Calu3 (cell line): ENCODE results near the gene FOXP2. TPM values are rescaled to one million over a fixed set of nuclear protein-coding genes. Genes with fewer than 3 reads are reported as not detected.

Experiments used
- BruUV-seq: library from RNA; stranded (reverse); fragments of 400-500 nt; replicated peaks from 2 replicates; lab custom pipeline; 2021; lab: Mats Ljungman, UMichigan
- CTCF ChIA-PET: fragments of 300-600 bp; sonication (Branson Sonifier 250); formaldehyde crosslinking; loops from one replicate; lab custom pipeline; 2022; ENCODE audit warnings: antibody characterized with exemption; lab: Charles Lee
- DNase-seq: peaks from one replicate; pipeline ENCODE4 v3.0.0; 2022
- H3K27ac Mint-ChIP-seq: one replicate; pipeline ENCODE4 v1.8.0; 2022; ENCODE audit warnings: mixed read lengths; ENCODE audit not compliant: unreplicated experiment
- H3K27me3 Mint-ChIP-seq: one replicate; pipeline ENCODE4 v1.8.0; 2022; ENCODE audit warnings: mixed read lengths; ENCODE audit not compliant: unreplicated experiment
- H3K36me3 Mint-ChIP-seq: one replicate; pipeline ENCODE4 v1.8.0; 2022; ENCODE audit warnings: mild to moderate bottlenecking, moderate library complexity, mixed read lengths; ENCODE audit not compliant: insufficient read depth, unreplicated experiment
- H3K4me1 Mint-ChIP-seq: one replicate; pipeline ENCODE4 v1.8.0; 2022; ENCODE audit warnings: mild to moderate bottlenecking, low read depth, mixed read lengths; ENCODE audit not compliant: unreplicated experiment
- H3K4me3 Mint-ChIP-seq: one replicate; pipeline ENCODE4 v1.8.0; 2022; ENCODE audit warnings: mild to moderate bottlenecking, low read depth, moderate library complexity, mixed read lengths; ENCODE audit not compliant: unreplicated experiment
- H3K9me3 Mint-ChIP-seq: one replicate; pipeline ENCODE4 v1.8.0; 2022; ENCODE audit warnings: low read depth, mixed read lengths; ENCODE audit not compliant: unreplicated experiment
- intact Hi-C: fragments of 100-400 bp; cut with micrococcal nuclease; formaldehyde crosslinking; loops from one replicate; pipeline ENCODE4 v1.10.0; 2022; ENCODE audit not compliant: unreplicated experiment
- total RNA-seq: library from RNA; stranded (reverse); gene quantifications from 2 replicates; pipeline ENCODE4 v1.2.3, GENCODE V29; 2022
- TF ChIP-seq, protein P1 (sequence below): fragments of 200-600 bp; IDR thresholded peaks from one replicate; pipeline ENCODE4 v1.8.0; 2022; ENCODE audit warnings: antibody characterized with exemption; ENCODE audit not compliant: unreplicated experiment

Gene FOXP2
- total RNA-seq, 1 experiment from 2014 or later, result 2.5 TPM

GRCh38 chr7:114417290-114417689 is 2.7 kb downstream of the FOXP2 start:
- Mint-ChIP-seq H3K4me3 (no peak overlapping the region), H3K9me3 (no peaks in the 10 kb centered on the region), H3K4me1 (no peaks in the 10 kb centered on the region), H3K36me3 (no peaks in the 10 kb centered on the region), H3K27ac (no peak overlapping the region), H3K27me3 (no peaks in the 10 kb centered on the region)
- TF ChIP-seq, protein P1, sequence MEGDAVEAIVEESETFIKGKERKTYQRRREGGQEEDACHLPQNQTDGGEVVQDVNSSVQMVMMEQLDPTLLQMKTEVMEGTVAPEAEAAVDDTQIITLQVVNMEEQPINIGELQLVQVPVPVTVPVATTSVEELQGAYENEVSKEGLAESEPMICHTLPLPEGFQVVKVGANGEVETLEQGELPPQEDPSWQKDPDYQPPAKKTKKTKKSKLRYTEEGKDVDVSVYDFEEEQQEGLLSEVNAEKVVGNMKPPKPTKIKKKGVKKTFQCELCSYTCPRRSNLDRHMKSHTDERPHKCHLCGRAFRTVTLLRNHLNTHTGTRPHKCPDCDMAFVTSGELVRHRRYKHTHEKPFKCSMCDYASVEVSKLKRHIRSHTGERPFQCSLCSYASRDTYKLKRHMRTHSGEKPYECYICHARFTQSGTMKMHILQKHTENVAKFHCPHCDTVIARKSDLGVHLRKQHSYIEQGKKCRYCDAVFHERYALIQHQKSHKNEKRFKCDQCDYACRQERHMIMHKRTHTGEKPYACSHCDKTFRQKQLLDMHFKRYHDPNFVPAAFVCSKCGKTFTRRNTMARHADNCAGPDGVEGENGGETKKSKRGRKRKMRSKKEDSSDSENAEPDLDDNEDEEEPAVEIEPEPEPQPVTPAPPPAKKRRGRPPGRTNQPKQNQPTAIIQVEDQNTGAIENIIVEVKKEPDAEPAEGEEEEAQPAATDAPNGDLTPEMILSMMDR, result no peak
- CTCF ChIA-PET, result no interaction called here
- no peak for DNase-seq
- intact Hi-C loops, result no loop called here
- BruUV-seq, result no TSS peak

- no TSS peak for BruUV-seq
- Mint-ChIP-seq H3K4me3 (no peak overlapping the region), H3K36me3 (no peaks in the 10 kb centered on the region), H3K4me1 (no peaks in the 10 kb centered on the region), H3K27ac (no peak overlapping the region), H3K9me3 (no peaks in the 10 kb centered on the region), H3K27me3 (no peaks in the 10 kb centered on the region)
- DNase-seq, result no peak
- CTCF ChIA-PET, result no interaction called here
- TF ChIP-seq, protein P1, result no peak
- intact Hi-C loops, result no loop called here
Observed at GRCh38 chr7:114418117-114418516, 3.5 kb downstream of the FOXP2 start.

DNA sequence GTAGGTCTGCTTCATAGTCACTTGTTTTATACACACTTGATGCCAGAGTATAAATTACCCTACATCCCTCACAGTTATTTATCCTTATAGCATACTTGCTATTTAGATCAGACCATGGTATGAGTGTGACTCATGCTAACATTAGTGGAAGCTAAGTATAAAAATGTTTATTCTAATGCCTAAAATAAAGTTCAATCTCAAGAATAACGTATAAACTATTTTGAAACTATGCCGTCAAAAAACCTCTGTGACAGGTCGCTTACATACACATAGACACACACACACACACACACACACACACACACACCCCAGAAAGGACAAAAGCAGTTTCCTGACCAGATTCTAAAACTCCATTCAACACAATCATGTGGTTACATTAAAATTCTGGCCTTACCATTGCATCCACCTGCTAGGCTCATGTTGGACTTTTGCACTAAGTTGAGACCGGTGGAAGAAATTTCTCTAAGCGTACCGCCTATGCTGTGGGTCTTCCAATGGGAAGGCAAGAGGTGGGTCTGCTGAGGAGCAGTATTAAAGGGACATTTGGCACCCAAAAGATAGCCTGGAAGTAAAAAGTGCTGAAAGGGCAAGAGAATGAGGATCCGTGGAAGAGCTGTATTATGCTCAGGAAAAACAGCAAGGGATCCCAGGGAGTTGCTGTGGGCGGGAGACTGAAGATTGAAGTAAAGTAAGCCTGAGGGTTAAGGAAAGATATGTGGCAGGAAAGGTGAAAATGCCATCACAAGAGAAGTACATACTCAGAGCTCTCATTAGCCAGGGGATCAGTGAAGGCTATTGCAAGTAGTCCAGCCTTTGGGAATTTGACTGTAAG is 5.0 kb downstream of the FOXP2 start:
- H3K27ac Mint-ChIP-seq, result no peak overlapping the region
- no peak for DNase-seq
- no peaks in the 10 kb centered on the region for H3K4me1 Mint-ChIP-seq
- no peaks in the 10 kb centered on the region for H3K9me3 Mint-ChIP-seq
- no TSS peak for BruUV-seq
- no peak overlapping the region for H3K4me3 Mint-ChIP-seq
- no peaks in the 10 kb centered on the region for H3K27me3 Mint-ChIP-seq
- intact Hi-C loops, result no loop called here
- CTCF ChIA-PET, result interaction anchor here (0.7 kb wide), 1 partner anchor 143 kb away, joined by 4 read pairs; no protein-coding TSS in a partner anchor
- TF ChIP-seq, protein P1, result no peak
- no peaks in the 10 kb centered on the region for H3K36me3 Mint-ChIP-seq

- intact Hi-C loops, result no loop called here
- H3K27ac Mint-ChIP-seq, result no peak overlapping the region
- DNase-seq, result no peak
Observed at GRCh38 chr7:114422507-114423501, 8.2 kb downstream of the FOXP2 start.

More at GRCh38 chr7:114422507-114423501, 8.2 kb downstream of the FOXP2 start:
- Mint-ChIP-seq H3K9me3 (no peaks in the 10 kb centered on the region), H3K4me3 (no peak overlapping the region), H3K27me3 (no peaks in the 10 kb centered on the region), H3K4me1 (no peaks in the 10 kb centered on the region), H3K36me3 (no peaks in the 10 kb centered on the region)
- CTCF ChIA-PET, result no interaction called here
- no TSS peak for BruUV-seq
- TF ChIP-seq, protein P1, result peak; percentile 32
